Hepatocyte (in vitro differentiated cells): ENCODE results near the gene ADGRG6. TPM values are rescaled to one million over a fixed set of nuclear protein-coding genes. Genes with fewer than 3 reads are reported as not detected.

Experiments
- DNase-seq: peaks from one replicate; pipeline ENCODE4 v3.0.0-alpha.2; 2016; ENCODE audit warnings: low spot score
- H2AFZ ChIP-seq: fragments of 200-600 bp; sonication (generic); 2 replicates; pipeline ENCODE4 v1.6.0; 2016; ENCODE audit warnings: antibody characterized with exemption, mild to moderate bottlenecking
- H3K27ac ChIP-seq: fragments of 200-600 bp; sonication (generic); 2 replicates; pipeline ENCODE4 v1.5.1; 2016; ENCODE audit warnings: mild to moderate bottlenecking
- H3K27me3 ChIP-seq: fragments of 200-600 bp; sonication (generic); 2 replicates; pipeline ENCODE4 v1.6.1; 2016
- H3K36me3 ChIP-seq: fragments of 200-600 bp; sonication (generic); replicated peaks from 2 replicates; pipeline ENCODE4 v1.5.1; 2016; ENCODE audit warnings: low read depth; ENCODE audit not compliant: insufficient read depth
- H3K4me1 ChIP-seq: fragments of 200-600 bp; sonication (generic); 2 replicates; pipeline ENCODE4 v1.5.1; 2016; ENCODE audit warnings: mild to moderate bottlenecking, moderate library complexity; ENCODE audit not compliant: insufficient read depth
- H3K4me2 ChIP-seq: fragments of 200-600 bp; sonication (generic); 2 replicates; pipeline ENCODE4 v1.6.0; 2016
- H3K4me3 ChIP-seq: fragments of 200-600 bp; sonication (generic); 2 replicates; pipeline ENCODE4 v1.5.1; 2016; ENCODE audit warnings: mild to moderate bottlenecking
- H3K79me2 ChIP-seq: fragments of 200-600 bp; sonication (generic); 2 replicates; pipeline ENCODE4 v1.6.0; 2017; ENCODE audit warnings: mild to moderate bottlenecking
- H3K9me2 ChIP-seq: fragments of 200-600 bp; sonication (generic); replicated peaks from 2 replicates; pipeline ENCODE4 v1.6.0; 2017; ENCODE audit warnings: mild to moderate bottlenecking; ENCODE audit not compliant: insufficient read depth
- H3K9me3 ChIP-seq: fragments of 200-600 bp; sonication (generic); 2 replicates; pipeline ENCODE4 v1.5.1; 2016; ENCODE audit warnings: low read depth, mild to moderate bottlenecking
- H4K20me1 ChIP-seq: fragments of 200-600 bp; sonication (generic); 2 replicates; pipeline ENCODE4 v1.6.0; 2016; ENCODE audit warnings: mild to moderate bottlenecking; ENCODE audit not compliant: insufficient read depth, poor library complexity, severe bottlenecking
- EZH2 ChIP-seq: fragments of 200-600 bp; sonication (generic); IDR thresholded peaks from 2 replicates; pipeline ENCODE4 v1.6.1; 2016; ENCODE audit warnings: antibody characterized with exemption, mild to moderate bottlenecking, borderline replicate concordance
- EZH2phosphoT487 ChIP-seq: fragments of 200-600 bp; sonication (generic); IDR thresholded peaks from one replicate; pipeline ENCODE4 v1.6.1; 2018; ENCODE audit warnings: antibody characterized with exemption, mild to moderate bottlenecking, low read depth, moderate library complexity; ENCODE audit not compliant: unreplicated experiment, severe bottlenecking
- WGBS: methylation state at CpG from one replicate; pipeline ENCODE4 v1.1.6; 2016; ENCODE audit warnings: low lambda C conversion rate; ENCODE audit errors: missing lambda C conversion rate; 5-methylcytosine and 5-hydroxymethylcytosine counted together
- polyA plus RNA-seq: library from polyadenylated mRNA; unstranded; fragments of >200 nt; fragmentation: Nextera tagmentation; extraction: Ambion mirVana; gene quantifications from 2 replicates; pipeline ENCODE4 v1.2.1, GENCODE V29; 2016
- total RNA-seq: library from RNA; depleted of rRNA; stranded (reverse); fragments of >200 nt; gene quantifications from 2 replicates; pipeline ENCODE4 v1.2.3, GENCODE V29; 2014
- TF ChIP-seq, protein P1 (sequence below): fragments of 200-600 bp; sonication (generic); IDR thresholded peaks from 2 replicates; pipeline ENCODE4 v1.5.1; 2016; ENCODE audit warnings: antibody characterized with exemption, mild to moderate bottlenecking; ENCODE audit not compliant: poor library complexity

The ADGRG6 gene
- total and polyA plus RNA-seq, 2 experiments from 2014 or later: 13.9 to 92.0 TPM

DNA sequence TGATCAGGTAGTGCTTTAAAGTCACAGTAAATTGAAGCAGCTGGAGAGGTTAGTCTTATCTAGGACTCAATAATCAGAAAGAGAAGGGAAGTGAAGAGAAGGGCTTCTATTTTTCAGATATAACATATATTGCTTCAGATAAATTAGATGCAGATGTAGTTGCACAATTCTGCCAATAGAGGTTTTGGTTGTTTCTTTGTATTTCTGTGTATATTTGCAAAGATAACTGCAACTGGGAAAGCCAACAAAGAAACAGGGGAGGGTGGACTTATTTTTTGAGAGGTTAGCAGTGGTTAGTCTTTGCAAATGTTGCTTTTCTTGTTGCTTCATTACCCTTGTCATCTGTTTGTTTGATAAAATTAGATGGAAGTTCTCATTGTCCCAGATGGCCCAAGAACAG lies 106.6 kb downstream of the ADGRG6 start:
- Histone ChIP-seq H3K4me2 (no peak overlapping the region), H3K27ac (peak overlapping the region; percentile 29), H4K20me1 (no peaks in the 10 kb centered on the region), H3K9me2 (no peaks in the 10 kb centered on the region), H3K4me3 (no peak overlapping the region), H3K79me2 (no peaks in the 10 kb centered on the region), H2AFZ (no peak overlapping the region), H3K36me3 (no peaks in the 10 kb centered on the region), H3K27me3 (no peaks in the 10 kb centered on the region), H3K4me1 (peaks cover 23% of the 10 kb centered on the region), H3K9me3 (no peaks in the 10 kb centered on the region)
- DNase-seq: no peak
- TF ChIP-seq, protein P1, sequence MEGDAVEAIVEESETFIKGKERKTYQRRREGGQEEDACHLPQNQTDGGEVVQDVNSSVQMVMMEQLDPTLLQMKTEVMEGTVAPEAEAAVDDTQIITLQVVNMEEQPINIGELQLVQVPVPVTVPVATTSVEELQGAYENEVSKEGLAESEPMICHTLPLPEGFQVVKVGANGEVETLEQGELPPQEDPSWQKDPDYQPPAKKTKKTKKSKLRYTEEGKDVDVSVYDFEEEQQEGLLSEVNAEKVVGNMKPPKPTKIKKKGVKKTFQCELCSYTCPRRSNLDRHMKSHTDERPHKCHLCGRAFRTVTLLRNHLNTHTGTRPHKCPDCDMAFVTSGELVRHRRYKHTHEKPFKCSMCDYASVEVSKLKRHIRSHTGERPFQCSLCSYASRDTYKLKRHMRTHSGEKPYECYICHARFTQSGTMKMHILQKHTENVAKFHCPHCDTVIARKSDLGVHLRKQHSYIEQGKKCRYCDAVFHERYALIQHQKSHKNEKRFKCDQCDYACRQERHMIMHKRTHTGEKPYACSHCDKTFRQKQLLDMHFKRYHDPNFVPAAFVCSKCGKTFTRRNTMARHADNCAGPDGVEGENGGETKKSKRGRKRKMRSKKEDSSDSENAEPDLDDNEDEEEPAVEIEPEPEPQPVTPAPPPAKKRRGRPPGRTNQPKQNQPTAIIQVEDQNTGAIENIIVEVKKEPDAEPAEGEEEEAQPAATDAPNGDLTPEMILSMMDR: no peak
- TF ChIP-seq EZH2phosphoT487: no peak
- no peak for TF ChIP-seq EZH2

DNA sequence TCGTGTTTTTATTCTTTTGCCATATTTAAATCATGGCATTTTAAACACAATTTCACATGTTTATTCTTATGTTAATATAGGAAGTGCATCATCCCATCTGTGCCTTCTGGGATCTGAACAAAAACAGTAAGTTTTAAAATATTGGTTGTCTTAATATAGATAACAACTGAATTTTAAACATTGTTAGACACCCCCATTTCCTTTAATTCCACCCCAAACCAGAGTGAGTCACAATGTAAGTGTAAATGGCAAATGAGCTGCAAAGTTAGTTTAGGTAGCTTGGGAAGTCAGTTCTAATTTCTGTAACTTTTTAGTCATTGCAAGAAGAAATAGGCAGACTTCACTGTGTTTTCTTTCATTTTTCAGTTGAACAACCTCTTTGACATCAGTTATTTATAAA lies 108.0 kb downstream of the ADGRG6 start:
- no peak overlapping the region for H2AFZ ChIP-seq
- 75% methylated on average over 1 of the region's 1 CpG for WGBS

DNA sequence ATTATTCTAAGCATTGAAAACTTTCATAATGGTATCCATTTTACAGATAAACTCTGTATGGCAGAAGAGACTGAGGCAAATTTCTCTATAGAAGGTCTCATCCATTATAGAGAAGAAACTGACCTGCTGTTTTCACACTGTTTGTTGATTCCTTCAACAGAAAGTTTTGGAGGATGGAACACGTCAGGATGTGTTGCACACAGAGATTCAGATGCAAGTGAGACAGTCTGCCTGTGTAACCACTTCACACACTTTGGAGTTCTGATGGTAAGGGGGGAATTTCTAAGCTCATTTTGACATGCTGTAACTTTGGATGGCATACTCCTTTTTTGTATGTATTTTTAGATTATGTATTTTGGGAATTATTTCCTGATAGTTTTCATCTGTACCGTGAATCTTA lies 109.3 kb downstream of the ADGRG6 start:
- 93% methylated on average over 2 of the region's 2 CpGs for WGBS
- H3K27ac ChIP-seq: no peak overlapping the region
- H3K36me3 ChIP-seq: no peaks in the 10 kb centered on the region
- no peak overlapping the region for H3K4me2 ChIP-seq
- no peak overlapping the region for H2AFZ ChIP-seq
- no peak for DNase-seq
- H3K4me3 ChIP-seq: no peak overlapping the region
- H3K9me3 ChIP-seq: no peaks in the 10 kb centered on the region
- TF ChIP-seq EZH2: no peak
- H3K4me1 ChIP-seq: peaks cover 16% of the 10 kb centered on the region
- H3K27me3 ChIP-seq: no peaks in the 10 kb centered on the region
- H4K20me1 ChIP-seq: no peaks in the 10 kb centered on the region
- no peaks in the 10 kb centered on the region for H3K9me2 ChIP-seq
- no peaks in the 10 kb centered on the region for H3K79me2 ChIP-seq

More for the DNA sequence above, 108.0 kb downstream of the ADGRG6 start:
- no peaks in the 10 kb centered on the region for H3K9me3 ChIP-seq
- no peaks in the 10 kb centered on the region for H3K9me2 ChIP-seq
- H3K79me2 ChIP-seq: no peaks in the 10 kb centered on the region
- H3K4me2 ChIP-seq: no peak overlapping the region
- DNase-seq: no peak
- no peak overlapping the region for H3K4me3 ChIP-seq
- H4K20me1 ChIP-seq: no peaks in the 10 kb centered on the region
- no peak overlapping the region for H3K27ac ChIP-seq
- H3K4me1 ChIP-seq: peaks cover 23% of the 10 kb centered on the region
- TF ChIP-seq EZH2phosphoT487: no peak
- TF ChIP-seq EZH2: no peak
- TF ChIP-seq, protein P1: no peak
- H3K27me3 ChIP-seq: no peaks in the 10 kb centered on the region
- H3K36me3 ChIP-seq: no peaks in the 10 kb centered on the region

DNA sequence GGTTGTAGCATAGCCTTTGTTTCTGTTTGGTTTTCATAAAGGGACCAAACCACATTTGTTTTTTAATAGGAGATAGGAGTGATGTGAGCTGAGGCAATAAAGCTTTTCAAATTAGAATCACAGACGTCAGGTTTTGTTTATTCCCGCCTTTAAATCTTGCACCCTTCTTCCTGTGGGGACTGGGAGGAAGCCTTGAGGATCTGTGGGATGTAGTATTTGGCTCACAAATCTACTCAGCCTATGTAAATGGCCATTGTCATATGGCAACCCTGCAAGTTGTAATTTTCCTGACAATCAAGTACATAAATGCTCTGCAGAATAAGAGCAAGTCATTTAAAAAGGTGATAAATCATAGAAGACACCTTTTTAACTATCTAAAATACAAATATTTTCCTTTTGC lies 110.4 kb downstream of the ADGRG6 start:
- H3K4me1 ChIP-seq: peaks cover 16% of the 10 kb centered on the region
- no peak overlapping the region for H3K4me2 ChIP-seq
- no peak overlapping the region for H2AFZ ChIP-seq
- H3K36me3 ChIP-seq: no peaks in the 10 kb centered on the region
- H3K27ac ChIP-seq: no peak overlapping the region
- no peaks in the 10 kb centered on the region for H3K9me2 ChIP-seq
- 69% methylated on average over 2 of the region's 2 CpGs for WGBS
- no peaks in the 10 kb centered on the region for H3K79me2 ChIP-seq
- H3K27me3 ChIP-seq: no peaks in the 10 kb centered on the region
- H3K9me3 ChIP-seq: no peaks in the 10 kb centered on the region
- no peak for DNase-seq
- H4K20me1 ChIP-seq: no peaks in the 10 kb centered on the region
- no peak overlapping the region for H3K4me3 ChIP-seq
- TF ChIP-seq, protein P1: no peak
- no peak for TF ChIP-seq EZH2
- no peak for TF ChIP-seq EZH2phosphoT487
